ENCODE measurements around the gene ADAMTS17.

Gene ADAMTS17

DNA sequence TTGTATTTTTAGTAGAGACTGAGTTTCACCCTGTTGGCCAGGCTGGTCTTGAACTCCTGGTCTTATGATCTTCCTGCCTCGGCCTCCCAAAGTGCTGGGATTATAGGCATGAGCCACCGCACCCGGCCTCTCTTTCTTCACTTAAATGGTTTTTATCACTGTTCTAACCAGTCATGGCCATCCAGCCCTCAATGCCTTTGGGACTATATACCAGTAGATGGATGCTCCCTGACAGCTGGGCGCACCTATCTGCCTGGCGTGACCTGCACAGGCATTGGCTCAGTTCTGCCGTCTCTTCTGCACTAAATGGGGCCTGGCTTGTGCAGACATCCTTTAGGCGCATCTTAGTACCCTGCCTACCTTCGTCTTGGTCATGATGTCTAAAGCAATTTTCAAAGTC is 233.4 kb downstream of the ADAMTS17 start:
- no peak overlapping the region for H3K9ac ChIP-seq (ENCODE audit: low read depth, low read length)
- H3K4me2 ChIP-seq (ENCODE audit: insufficient read depth, low read length), result no peak overlapping the region
- no peak overlapping the region for H2AFZ ChIP-seq (ENCODE audit: low read depth, low read length)
- peaks cover 8% of the 10 kb centered on the region; the same call in 1 of the 2 replicates for H4K20me1 ChIP-seq (ENCODE audit: insufficient read depth, low read length)
- H3K27ac ChIP-seq (ENCODE audit: low read length), result no peak overlapping the region
- ATAC-seq (ENCODE audit: insufficient read depth, low read depth) (no peak), DNase-seq (no peak)
- TF ChIP-seq, protein P1, sequence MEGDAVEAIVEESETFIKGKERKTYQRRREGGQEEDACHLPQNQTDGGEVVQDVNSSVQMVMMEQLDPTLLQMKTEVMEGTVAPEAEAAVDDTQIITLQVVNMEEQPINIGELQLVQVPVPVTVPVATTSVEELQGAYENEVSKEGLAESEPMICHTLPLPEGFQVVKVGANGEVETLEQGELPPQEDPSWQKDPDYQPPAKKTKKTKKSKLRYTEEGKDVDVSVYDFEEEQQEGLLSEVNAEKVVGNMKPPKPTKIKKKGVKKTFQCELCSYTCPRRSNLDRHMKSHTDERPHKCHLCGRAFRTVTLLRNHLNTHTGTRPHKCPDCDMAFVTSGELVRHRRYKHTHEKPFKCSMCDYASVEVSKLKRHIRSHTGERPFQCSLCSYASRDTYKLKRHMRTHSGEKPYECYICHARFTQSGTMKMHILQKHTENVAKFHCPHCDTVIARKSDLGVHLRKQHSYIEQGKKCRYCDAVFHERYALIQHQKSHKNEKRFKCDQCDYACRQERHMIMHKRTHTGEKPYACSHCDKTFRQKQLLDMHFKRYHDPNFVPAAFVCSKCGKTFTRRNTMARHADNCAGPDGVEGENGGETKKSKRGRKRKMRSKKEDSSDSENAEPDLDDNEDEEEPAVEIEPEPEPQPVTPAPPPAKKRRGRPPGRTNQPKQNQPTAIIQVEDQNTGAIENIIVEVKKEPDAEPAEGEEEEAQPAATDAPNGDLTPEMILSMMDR (IDR thresholded peaks at IDR 0.05; ENCODE audit: borderline replicate concordance, extremely low read depth, low read length, poor library complexity, severe bottlenecking), result no peak
- TF ChIP-seq EZH2 (IDR thresholded peaks at IDR 0.05; ENCODE audit: borderline replicate concordance, low read depth, low read length, severe bottlenecking), result no peak
- H3K9me3 ChIP-seq (ENCODE audit: insufficient read depth, low read length, severe bottlenecking), result no peaks in the 10 kb centered on the region
- no peaks in the 10 kb centered on the region for H3K79me2 ChIP-seq (ENCODE audit: insufficient read depth, low read length)
- no peaks in the 10 kb centered on the region for H3K27me3 ChIP-seq (ENCODE audit: insufficient read depth, low read length, poor library complexity)
- peaks cover 94% of the 10 kb centered on the region for H3K36me3 ChIP-seq (ENCODE audit: insufficient read depth, low read length)
- no peak overlapping the region for H3K4me3 ChIP-seq (ENCODE audit: low read depth in 1 of 2, low read length in 2 of 2)
- no peaks in the 10 kb centered on the region for H3K4me1 ChIP-seq (ENCODE audit: insufficient read depth, low read length)

DNA sequence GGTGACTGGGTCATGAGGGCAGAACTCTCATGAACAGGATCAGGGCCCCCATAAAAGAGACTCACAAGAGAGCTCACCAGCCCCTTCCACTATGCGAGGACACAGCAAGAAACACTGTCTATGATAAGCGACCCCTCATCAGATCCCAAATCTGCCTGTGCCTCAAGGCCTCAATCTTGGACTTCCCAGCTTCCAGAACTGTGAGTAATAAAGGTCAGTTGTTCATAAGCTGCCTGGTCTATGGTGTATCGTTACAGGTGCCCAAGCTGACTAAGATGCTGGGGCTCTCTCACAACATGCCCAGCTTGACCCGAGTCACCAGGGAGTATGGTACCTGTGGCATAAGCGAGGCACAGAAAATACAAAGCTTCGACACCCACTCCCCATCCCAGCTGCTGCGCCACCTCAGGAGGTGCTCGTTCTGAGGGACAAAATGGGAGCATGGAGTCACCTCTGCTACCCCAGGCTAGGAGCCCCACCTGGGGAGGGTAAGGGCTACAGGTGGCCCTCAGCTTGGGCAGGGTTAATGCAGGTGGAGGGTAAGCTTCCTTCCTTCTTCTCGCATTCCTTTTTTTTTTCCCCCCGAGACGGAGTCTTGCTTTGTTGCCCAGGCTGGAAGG is 234.1 kb downstream of the ADAMTS17 start:
- TF ChIP-seq, protein P1 (IDR thresholded peaks at IDR 0.05; ENCODE audit: borderline replicate concordance, extremely low read depth, low read length, poor library complexity, severe bottlenecking), result no peak
- TF ChIP-seq EZH2 (IDR thresholded peaks at IDR 0.05; ENCODE audit: borderline replicate concordance, low read depth, low read length, severe bottlenecking), result no peak
- no peak for DNase-seq
- Histone ChIP-seq H3K9ac (ENCODE audit: low read depth, low read length) (no peak overlapping the region), H3K79me2 (ENCODE audit: insufficient read depth, low read length) (no peaks in the 10 kb centered on the region), H3K27me3 (ENCODE audit: insufficient read depth, low read length, poor library complexity) (no peaks in the 10 kb centered on the region), H3K36me3 (ENCODE audit: insufficient read depth, low read length) (peaks cover 94% of the 10 kb centered on the region), H4K20me1 (ENCODE audit: insufficient read depth, low read length) (peaks cover 8% of the 10 kb centered on the region; the same call in 1 of the 2 replicates), H2AFZ (ENCODE audit: low read depth, low read length) (no peak overlapping the region), H3K27ac (ENCODE audit: low read length) (0 out of 2 replicates have a peak overlapping the region, but pooled peaks have one; percentile 6), H3K9me3 (ENCODE audit: insufficient read depth, low read length, severe bottlenecking) (no peaks in the 10 kb centered on the region), H3K4me3 (ENCODE audit: low read depth in 1 of 2, low read length in 2 of 2) (no peak overlapping the region), H3K4me2 (ENCODE audit: insufficient read depth, low read length) (no peak overlapping the region), H3K4me1 (ENCODE audit: insufficient read depth, low read length) (no peaks in the 10 kb centered on the region)
- no peak for ATAC-seq (ENCODE audit: insufficient read depth, low read depth)

DNA sequence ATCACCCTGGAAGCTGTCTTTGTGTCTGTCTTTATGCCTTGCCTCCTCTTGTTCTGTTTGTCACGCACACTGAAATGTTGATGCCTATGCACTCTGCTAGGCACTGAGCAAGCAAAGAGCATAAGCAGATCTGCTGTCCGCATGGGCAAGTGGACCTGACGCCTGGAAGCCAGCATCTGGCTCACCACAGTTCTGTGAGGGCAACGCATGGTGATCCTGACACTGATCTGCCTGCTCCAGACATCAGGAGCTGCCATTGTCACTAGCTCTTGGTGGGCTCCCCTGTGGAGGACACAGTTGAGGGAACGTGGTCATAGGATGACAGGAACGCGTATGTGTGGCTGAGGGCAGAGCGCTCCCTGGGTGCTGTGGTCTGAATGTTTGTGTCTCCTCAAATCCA is 234.6 kb downstream of the ADAMTS17 start:
- H3K36me3 ChIP-seq (ENCODE audit: insufficient read depth, low read length), result peaks cover 92% of the 10 kb centered on the region
- H3K4me3 ChIP-seq (ENCODE audit: low read depth in 1 of 2, low read length in 2 of 2), result no peak overlapping the region
- no peaks in the 10 kb centered on the region for H3K4me1 ChIP-seq (ENCODE audit: insufficient read depth, low read length)
- H3K79me2 ChIP-seq (ENCODE audit: insufficient read depth, low read length), result no peaks in the 10 kb centered on the region
- DNase-seq (no peak), ATAC-seq (ENCODE audit: insufficient read depth, low read depth) (no peak)
- TF ChIP-seq EZH2 (IDR thresholded peaks at IDR 0.05; ENCODE audit: borderline replicate concordance, low read depth, low read length, severe bottlenecking), result no peak
- TF ChIP-seq, protein P1 (IDR thresholded peaks at IDR 0.05; ENCODE audit: borderline replicate concordance, extremely low read depth, low read length, poor library complexity, severe bottlenecking), result no peak
- no peaks in the 10 kb centered on the region for H3K27me3 ChIP-seq (ENCODE audit: insufficient read depth, low read length, poor library complexity)
- peaks cover 8% of the 10 kb centered on the region; the same call in 1 of the 2 replicates for H4K20me1 ChIP-seq (ENCODE audit: insufficient read depth, low read length)
- H3K9me3 ChIP-seq (ENCODE audit: insufficient read depth, low read length, severe bottlenecking), result no peaks in the 10 kb centered on the region
- H3K27ac ChIP-seq (ENCODE audit: low read length), result 0 out of 2 replicates have a peak overlapping the region, but pooled peaks have one; percentile 6
- H3K4me2 ChIP-seq (ENCODE audit: insufficient read depth, low read length), result no peak overlapping the region
- no peak overlapping the region for H3K9ac ChIP-seq (ENCODE audit: low read depth, low read length)
- H2AFZ ChIP-seq (ENCODE audit: low read depth, low read length), result no peak overlapping the region
